Stimulated activated CD8-positive, alpha-beta memory T cell treated with anti-CD3 and anti-CD28 coated beads, Interleukin-15, amount 100 ng/mL, for 24 hours (primary cell): ENCODE results near the gene TMEM270.
"Not testable (repeated sequence)": the region's sequence is repeated elsewhere in the genome, so short reads cannot be mapped to it uniquely, and the experiment has no call there.

Source experiments
- DNase-seq: peaks from one replicate; pipeline ENCODE4 v3.0.0-alpha.2; 2020; ENCODE audit warnings: low read depth

Gene TMEM270

DNA sequence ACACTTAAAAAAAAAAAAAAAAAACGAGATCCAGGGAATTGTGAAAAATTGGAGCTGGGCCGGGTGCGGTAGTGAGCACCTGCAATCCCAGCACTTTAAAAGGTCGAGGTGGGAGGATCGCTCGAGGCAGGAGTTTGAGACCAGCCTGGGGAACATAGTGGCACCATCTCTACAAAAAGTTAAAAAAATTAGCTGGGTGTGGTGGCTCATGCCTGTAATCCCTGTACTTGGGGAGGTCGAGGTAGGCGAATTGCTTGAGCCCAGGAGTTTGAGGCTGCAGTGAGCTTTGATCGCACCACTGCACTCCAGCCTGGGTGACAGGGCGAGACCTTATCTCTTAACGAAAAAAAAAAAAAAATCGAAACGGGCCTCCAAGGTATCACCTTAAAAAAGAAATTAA, 28.2 kb upstream of the TMEM270 start:
- DNase-seq, result no peak

GRCh38 chr7:73833251-73833919, 27.6 kb upstream of the TMEM270 start:
- no peak for DNase-seq

DNA sequence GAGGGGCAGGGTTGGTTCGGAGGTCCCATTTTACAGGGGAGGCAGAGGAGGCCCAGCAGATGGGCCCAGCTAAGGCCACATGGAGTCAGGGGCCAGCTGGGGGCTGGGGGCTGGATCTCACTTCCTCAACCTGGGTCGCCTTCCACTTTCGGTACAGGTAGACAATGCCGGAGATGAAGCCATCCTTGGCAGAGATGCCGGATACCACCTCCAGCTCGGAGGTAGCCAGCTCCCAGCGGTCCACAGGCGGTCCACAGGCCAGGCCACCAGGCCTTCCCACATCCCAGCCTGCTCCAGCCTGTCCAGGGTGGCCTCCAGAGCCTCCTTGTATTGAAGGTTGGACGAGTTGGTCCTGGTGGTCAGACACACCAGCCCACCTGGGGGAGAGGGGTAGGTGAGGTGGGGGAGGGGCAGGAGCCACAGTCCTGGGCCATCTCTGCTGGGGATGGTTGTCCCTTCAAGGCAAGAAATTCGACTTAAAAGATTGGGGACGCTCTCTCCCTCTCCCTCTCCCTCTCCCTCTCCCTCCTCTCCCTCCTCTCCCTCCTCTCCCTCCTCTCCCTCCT, 26.2 kb upstream of the TMEM270 start:
- no peak for DNase-seq

DNA sequence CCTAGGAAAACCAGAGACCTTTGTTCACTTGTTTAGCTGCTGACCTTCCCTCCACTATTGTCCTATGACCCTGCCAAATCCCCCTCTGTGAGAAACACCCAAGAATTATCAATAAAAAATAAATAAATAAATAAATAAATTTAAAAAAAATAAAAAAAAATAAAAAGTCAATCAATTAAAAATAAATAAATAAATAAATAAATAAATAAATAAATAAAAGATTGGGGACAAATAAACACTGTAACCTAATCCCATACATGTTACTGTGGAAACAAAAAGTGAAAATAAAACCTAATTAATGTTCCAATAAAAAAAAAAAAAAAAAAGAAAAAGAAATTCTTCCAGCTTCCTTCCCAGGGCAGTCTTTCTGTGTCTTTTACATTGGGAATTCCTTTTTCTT, 23.8 kb upstream of the TMEM270 start:
- not testable (repeated sequence) for DNase-seq

- DNase-seq, result no peak
Observed at GRCh38 chr7:73838642-73839041, 22.3 kb upstream of the TMEM270 start.

DNA sequence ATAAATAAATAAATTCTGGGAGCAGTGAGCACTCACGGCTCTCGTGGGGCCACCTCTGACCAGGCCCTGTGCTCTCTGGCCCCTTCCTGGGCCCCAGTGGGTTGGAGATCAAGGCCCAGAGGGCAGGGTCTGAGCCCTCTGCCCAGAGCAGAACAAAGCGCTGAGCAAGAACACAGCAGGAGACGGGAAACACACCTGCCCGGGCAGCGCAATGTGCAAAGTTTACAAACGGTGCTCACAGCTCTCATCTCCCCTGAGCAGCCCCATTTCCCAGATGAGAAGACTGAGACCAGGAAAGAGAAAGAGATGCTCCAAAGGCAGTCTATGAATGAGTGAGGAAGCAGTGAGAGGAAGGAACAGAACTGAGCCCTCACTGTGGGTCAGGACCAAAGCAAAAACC, 21.7 kb upstream of the TMEM270 start:
- DNase-seq, result no peak

GRCh38 chr7:73839743-73840714, 20.9 kb upstream of the TMEM270 start:
- DNase-seq, result no peak

DNA sequence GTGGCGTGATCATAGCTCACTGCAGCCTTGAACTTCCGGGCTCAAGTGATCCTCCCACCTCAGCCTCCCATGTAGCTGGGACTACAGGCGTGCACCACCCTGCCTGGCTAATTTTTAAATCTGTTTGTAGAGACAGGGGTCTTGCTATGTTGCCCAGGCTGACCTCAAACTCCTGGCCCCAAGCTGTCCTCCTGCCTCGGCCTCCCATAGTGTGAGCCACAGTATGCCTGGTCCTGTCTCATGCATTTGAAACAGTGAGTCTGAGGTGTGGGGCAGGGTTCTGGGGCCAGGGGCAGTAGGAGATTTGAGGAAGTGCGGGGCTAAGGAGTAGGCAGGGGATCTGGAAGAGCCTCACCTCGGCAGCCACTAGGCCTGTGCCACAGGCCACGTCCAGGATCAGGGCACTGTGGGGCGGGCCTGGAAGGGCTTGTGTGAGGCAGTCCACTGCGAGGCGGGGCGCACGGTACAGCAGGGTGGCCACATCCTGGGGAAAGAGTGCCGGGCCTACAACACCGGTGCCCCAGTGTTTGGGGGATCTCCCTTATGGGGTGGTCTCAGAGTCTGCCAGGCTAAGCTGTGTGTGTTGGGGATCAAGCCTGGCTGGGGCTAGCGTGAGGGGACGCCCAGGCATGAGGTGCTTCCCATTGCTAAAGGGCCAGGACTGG, 20.1 kb upstream of the TMEM270 start:
- no peak for DNase-seq

DNA sequence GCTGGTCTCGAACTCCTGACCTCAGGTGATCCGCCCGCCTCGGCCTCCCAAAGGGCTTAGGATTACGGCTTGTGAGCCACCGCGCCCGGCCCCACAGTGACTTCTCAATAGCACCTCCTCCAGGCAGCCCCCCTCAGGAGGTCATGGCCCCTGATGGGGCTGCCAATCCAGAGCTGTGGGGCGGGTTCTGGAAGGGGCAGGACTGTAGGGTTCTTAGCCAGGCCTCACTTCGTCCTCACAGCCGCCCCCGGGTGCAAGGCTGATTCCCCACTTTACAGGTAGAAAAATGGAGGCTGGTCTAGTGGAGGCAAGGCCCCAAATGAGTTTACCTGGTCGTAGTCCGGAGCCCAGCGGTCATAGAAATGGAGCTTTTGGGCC, 19.3 kb upstream of the TMEM270 start:
- no peak for DNase-seq

DNA sequence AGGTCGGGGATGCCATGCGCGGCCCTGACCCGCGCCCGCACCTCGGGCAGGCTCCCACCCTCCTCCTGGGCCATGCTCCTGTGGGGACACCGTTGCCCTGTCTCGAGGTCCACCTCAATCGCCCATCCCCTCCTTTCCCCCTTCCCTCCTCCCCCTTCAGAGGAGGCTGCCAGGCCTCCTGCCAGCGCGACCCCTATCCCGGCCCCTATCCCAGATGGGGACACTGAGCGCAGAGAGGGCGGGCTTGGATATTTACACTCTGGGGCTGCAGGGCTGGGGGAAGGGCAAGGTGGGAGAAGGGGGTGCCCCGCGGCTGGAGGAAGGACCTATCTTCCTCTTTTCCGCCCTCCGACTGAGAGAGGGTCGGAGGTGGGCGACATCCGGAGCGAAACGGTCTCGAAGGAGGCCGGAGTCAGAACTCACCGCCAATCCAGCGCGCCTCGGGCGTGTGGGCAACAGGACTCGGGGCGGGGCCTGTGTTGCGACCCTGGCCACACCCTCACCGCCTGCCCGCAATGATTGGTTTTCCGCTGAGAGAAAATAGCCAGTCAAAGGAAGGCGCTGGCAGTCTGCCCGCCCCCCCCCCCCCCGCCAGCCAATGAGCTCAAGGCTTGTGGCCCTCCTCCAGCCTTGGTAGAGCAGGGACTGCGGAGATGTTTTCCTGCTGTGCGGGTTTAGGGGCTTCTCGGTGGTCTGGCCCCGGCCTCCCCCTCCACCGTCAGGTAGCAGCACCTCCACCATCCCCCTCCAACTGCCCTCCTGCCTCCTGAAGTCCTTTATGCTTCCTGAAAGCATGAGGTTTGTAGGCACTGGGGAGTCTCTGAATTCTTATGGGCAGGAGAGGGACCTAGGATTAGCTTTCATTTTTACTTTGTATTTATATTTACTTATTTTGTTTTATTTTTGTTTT, 18.6 kb upstream of the TMEM270 start, which contains the start of gene METTL27:
METTL27 (minus strand) TSS at position 450 of the 910 bp plus-strand sequence; CDS start at position 74, 376 bp downstream.
- peak; percentile 72 for DNase-seq

DNA sequence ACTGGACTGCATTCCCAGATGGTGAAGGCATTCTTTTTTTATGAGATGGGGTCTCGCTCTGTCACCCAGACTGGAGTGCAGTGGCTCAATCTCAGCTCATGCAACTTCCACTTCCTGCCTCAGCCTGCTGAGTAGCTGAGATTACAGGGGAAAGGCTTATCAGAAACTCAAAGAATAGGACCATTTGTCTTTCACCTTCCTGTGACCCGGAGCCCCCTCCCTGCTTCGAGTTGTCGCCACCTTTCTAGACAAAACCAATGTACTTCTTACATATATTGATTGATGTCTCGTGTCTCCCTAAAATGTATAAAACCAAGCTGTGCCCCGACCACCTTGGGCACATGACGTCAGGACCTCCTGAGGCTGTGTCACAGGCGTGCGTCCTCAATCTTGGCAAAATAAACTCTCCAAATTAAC, 16.8 kb upstream of the TMEM270 start:
- no peak for DNase-seq

- DNase-seq, result no peak
Observed at GRCh38 chr7:73844848-73845460, 16.0 kb upstream of the TMEM270 start.

DNA sequence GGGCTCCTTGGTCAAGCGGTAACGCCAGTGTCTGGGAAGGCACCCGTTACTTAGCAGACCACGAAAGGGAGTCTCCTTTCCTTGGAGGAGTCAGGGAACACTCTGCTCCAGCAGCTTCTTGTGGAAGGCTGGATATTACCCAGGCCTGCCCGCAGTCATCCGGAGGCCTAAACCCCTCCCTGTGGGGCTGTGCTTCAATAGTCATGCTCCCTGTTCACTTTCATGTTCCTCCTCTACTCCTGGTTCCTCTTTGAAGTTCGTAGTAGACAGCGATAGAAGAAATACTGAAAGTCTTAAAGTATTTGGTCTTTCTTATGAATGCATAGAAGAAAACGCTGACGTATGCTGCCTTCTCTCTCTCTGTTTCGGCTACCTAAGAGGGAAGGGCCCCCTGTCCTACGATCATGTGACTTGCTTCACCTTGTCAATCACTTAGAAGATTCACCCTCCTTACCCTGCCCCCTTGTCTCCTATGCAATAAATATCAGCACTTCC, 15.2 kb upstream of the TMEM270 start:
- not testable (repeated sequence) for DNase-seq

DNA sequence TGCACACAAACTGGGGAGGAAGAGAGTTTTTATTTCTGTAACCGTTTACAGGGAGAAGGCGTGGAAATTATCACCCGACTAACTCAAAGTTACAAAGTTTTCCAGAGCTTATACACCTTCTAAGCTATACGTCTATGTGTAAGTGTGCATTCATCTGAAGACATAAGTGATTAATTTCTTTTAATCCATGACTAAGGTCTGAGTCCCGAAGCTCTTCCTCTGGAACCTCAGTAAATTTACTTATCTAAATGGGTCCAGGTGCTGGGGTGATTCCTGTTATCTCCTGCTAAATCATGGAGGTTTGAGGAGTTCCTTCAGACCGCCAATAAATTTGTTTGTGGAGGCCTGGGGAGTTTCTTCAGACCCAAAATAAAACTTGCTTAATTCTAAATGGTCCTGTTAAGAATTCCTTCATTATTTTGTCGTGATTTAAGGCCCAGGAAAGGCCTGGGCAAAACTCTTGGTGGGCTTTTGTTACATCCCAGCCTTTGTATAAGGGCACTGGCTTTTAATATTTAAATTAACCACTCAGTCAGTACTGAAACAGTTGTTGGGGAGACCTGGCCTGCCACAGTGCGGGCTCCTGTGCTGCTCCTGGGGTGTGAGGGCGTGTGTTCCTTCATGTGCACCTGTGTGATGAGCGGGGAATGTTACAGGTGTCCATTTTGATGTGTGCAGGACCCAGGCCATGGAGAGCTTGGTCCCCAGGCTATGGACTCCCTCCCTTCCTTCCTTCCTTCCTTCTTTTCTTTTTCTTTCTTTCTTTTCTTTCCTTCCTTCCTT, 12.8 kb upstream of the TMEM270 start:
- no peak for DNase-seq

GRCh38 chr7:73850781-73851207, 10.2 kb upstream of the TMEM270 start:
- no peak for DNase-seq

- no peak for DNase-seq
Observed at GRCh38 chr7:73851410-73852338, 9.3 kb upstream of the TMEM270 start.

DNA sequence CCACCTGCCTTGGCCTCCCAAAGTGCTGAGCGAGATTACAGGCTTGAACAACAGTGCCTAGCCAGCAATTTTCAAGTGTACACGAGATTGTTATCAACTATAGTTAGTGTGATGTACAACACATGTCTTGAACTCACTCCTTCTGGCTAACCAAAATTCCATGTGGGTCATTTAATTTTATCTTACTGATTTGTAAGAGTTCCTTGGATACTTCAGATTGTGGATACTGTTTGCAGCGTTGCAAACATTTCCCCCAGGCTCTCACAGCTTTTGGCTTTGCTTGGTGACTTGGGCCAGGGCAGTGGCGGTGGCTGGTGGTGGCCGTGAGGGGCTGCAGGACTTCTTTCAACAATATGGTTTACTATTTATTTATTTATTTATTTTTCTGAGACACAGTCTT, 8.5 kb upstream of the TMEM270 start:
- no peak for DNase-seq

- no peak for DNase-seq
Observed at GRCh38 chr7:73856941-73857340, 4.0 kb upstream of the TMEM270 start.

GRCh38 chr7:73858807-73859206, 2.2 kb upstream of the TMEM270 start:
- DNase-seq, result no peak
